ENCODE measurements around the gene ATXN1. TPM values are rescaled to one million over a fixed set of nuclear protein-coding genes. Genes with fewer than 3 reads are reported as not detected.

Gene ATXN1
- total RNA-seq, 4 donors from 2014 or later: 42.4 to 74.9 (median 52.1) TPM

DNA sequence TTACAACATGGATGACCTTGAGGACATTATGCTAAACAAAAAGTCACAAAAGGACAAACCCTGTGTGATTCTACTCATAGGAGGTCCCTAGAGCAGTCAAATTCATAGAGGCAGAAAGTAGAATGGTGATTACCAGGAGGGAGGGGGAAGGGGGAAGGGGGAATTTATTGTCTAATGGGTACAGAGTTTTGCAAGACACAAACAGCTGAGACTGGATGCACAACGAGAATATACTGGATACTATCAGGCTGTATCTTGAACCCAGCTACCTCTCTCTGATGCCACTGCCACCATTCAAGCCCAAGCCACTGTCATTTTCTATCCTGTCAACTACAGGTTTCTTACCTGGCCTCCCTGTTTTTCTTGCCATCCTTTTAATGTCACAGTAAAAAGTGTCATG lies 252.3 kb downstream of the ATXN1 start:
- H3K36me3 ChIP-seq: no peaks in the 10 kb centered on the region
- DNase-seq (ENCODE audit: extremely low spot score): no peak
- H3K27ac ChIP-seq (replicated peaks in 1 of 4): no peak overlapping the region
- H3K4me3 ChIP-seq: no peak overlapping the region
- no peak for TF ChIP-seq POLR2AphosphoS5 (IDR thresholded peaks at IDR 0.05)
- TF ChIP-seq POLR2A (IDR thresholded peaks at IDR 0.05; ENCODE audit: low read depth): no peak
- TF ChIP-seq EP300 (IDR thresholded peaks at IDR 0.05): no peak
- TF ChIP-seq, protein P1, sequence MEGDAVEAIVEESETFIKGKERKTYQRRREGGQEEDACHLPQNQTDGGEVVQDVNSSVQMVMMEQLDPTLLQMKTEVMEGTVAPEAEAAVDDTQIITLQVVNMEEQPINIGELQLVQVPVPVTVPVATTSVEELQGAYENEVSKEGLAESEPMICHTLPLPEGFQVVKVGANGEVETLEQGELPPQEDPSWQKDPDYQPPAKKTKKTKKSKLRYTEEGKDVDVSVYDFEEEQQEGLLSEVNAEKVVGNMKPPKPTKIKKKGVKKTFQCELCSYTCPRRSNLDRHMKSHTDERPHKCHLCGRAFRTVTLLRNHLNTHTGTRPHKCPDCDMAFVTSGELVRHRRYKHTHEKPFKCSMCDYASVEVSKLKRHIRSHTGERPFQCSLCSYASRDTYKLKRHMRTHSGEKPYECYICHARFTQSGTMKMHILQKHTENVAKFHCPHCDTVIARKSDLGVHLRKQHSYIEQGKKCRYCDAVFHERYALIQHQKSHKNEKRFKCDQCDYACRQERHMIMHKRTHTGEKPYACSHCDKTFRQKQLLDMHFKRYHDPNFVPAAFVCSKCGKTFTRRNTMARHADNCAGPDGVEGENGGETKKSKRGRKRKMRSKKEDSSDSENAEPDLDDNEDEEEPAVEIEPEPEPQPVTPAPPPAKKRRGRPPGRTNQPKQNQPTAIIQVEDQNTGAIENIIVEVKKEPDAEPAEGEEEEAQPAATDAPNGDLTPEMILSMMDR (IDR thresholded peaks at IDR 0.05): no peak
- intact Hi-C loops (cut with DNase I): no loop called here
- WGBS: 94% methylated on average over 1 of the region's 1 CpG
- no peaks in the 10 kb centered on the region for H3K9me3 ChIP-seq
- no peaks in the 10 kb centered on the region for H3K27me3 ChIP-seq
- peaks cover 35 to 47% (median 43%) of the 10 kb centered on the region in 4 donors for H3K4me1 ChIP-seq

DNA sequence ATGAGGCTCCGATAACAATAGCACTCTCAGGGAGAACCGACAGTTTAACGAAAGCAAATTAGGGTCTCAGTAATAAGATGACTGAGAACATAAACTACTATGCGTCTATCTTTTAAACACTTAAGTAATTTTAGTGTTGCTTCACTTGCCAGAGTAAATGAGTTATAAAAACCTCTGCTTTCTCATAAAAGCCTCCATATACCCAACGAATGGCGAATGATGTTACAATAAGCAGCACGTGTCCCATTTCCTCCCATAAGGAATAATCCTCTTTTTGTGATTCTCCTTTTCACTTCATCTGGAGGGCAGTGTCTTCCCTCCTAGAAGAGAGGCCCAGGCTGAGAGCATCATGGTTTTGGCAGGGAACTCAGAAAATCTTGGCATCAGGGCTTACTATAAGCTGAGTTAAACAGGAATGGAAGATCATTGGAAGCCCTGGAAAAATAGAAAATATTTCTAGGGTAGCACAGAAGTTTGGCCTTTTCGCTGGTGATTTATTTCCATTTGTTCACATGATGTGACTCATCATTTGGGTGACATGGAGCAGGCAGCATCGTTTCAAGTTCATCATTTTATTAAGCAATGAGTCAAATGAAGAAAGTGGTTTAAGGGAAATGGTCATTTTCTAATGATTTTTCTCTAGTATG lies 255.4 kb downstream of the ATXN1 start:
- Histone ChIP-seq H3K4me3 (no peak overlapping the region), H3K27me3 (no peaks in the 10 kb centered on the region), H3K9me3 (no peaks in the 10 kb centered on the region), H3K27ac (replicated peaks in 1 of 4) (peak overlapping the region in 3 of 4 donors; percentile 18 to 43 (median 24)), H3K4me1 (peaks cover 13 to 22% (median 20%) of the 10 kb centered on the region in 4 donors), H3K36me3 (no peaks in the 10 kb centered on the region)
- TF ChIP-seq, protein P1 (IDR thresholded peaks at IDR 0.05): no peak
- TF ChIP-seq EP300 (IDR thresholded peaks at IDR 0.05) (no peak), POLR2AphosphoS5 (IDR thresholded peaks at IDR 0.05) (no peak), POLR2A (IDR thresholded peaks at IDR 0.05; ENCODE audit: low read depth) (no peak)
- 36% methylated on average over 9 of the region's 9 CpGs for WGBS
- intact Hi-C loops (cut with DNase I): no loop called here
- no peak for DNase-seq (ENCODE audit: extremely low spot score)

DNA sequence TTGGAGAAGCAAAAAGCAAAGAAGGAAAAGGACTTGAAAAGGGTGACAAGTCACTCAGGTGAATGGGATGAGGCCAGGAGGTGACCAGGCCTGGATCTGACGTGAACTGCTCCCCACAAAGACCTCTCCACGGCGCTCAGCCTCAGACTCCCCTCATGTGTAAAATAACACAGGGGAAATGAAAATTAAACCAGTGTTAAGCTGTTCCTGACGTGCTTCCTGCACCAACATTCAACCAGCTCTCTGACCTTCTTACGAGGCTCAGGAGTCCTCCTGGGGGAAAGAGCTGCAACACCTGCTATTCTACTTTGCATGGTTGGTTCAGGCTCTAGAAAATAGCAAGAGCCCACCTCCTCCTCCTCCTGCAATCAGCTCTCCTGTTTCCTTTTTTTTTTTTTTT lies 256.7 kb downstream of the ATXN1 start:
- 81% methylated on average over 5 of the region's 5 CpGs for WGBS
- no peak overlapping the region for H3K27ac ChIP-seq (replicated peaks in 1 of 4)
- intact Hi-C loops (cut with DNase I): no loop called here

GRCh38 chr6:16503970-16504415 lies 257.3 kb downstream of the ATXN1 start:
- peaks cover 13 to 22% (median 20%) of the 10 kb centered on the region in 4 donors for H3K4me1 ChIP-seq
- no peaks in the 10 kb centered on the region for H3K9me3 ChIP-seq
- H3K36me3 ChIP-seq: no peaks in the 10 kb centered on the region
- no peak for DNase-seq (ENCODE audit: extremely low spot score)
- intact Hi-C loops (cut with DNase I): no loop called here
- no peak overlapping the region for H3K4me3 ChIP-seq
- H3K27me3 ChIP-seq: no peaks in the 10 kb centered on the region
- WGBS: 79% methylated on average over 2 of the region's 2 CpGs
- TF ChIP-seq, protein P1 (IDR thresholded peaks at IDR 0.05): no peak
- no peak for TF ChIP-seq POLR2A (IDR thresholded peaks at IDR 0.05; ENCODE audit: low read depth)
- no peak for TF ChIP-seq EP300 (IDR thresholded peaks at IDR 0.05)
- no peak for TF ChIP-seq POLR2AphosphoS5 (IDR thresholded peaks at IDR 0.05)
- no peak overlapping the region for H3K27ac ChIP-seq (replicated peaks in 1 of 4)

More for the DNA sequence above, 256.7 kb downstream of the ATXN1 start:
- Histone ChIP-seq H3K4me1 (peaks cover 13 to 22% (median 20%) of the 10 kb centered on the region in 4 donors), H3K27me3 (no peaks in the 10 kb centered on the region), H3K4me3 (no peak overlapping the region), H3K9me3 (no peaks in the 10 kb centered on the region), H3K36me3 (no peaks in the 10 kb centered on the region)
- TF ChIP-seq POLR2AphosphoS5 (IDR thresholded peaks at IDR 0.05) (no peak), EP300 (IDR thresholded peaks at IDR 0.05) (no peak)
- TF ChIP-seq, protein P1 (IDR thresholded peaks at IDR 0.05): no peak
- no peak for DNase-seq (ENCODE audit: extremely low spot score)
